ENCODE measurements around the gene PRR30.

GRCh38 chr2:27127883-27128667, 11.1 kb downstream of the PRR30 start:
- TF ChIP-seq, protein P1, sequence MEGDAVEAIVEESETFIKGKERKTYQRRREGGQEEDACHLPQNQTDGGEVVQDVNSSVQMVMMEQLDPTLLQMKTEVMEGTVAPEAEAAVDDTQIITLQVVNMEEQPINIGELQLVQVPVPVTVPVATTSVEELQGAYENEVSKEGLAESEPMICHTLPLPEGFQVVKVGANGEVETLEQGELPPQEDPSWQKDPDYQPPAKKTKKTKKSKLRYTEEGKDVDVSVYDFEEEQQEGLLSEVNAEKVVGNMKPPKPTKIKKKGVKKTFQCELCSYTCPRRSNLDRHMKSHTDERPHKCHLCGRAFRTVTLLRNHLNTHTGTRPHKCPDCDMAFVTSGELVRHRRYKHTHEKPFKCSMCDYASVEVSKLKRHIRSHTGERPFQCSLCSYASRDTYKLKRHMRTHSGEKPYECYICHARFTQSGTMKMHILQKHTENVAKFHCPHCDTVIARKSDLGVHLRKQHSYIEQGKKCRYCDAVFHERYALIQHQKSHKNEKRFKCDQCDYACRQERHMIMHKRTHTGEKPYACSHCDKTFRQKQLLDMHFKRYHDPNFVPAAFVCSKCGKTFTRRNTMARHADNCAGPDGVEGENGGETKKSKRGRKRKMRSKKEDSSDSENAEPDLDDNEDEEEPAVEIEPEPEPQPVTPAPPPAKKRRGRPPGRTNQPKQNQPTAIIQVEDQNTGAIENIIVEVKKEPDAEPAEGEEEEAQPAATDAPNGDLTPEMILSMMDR (conservative IDR thresholded peaks at IDR 0.05; ENCODE audit: low read depth in 2 of 2), result no peak
- no peak for TF ChIP-seq CREB1 (CRISPR knock-in tag; IDR thresholded peaks at IDR 0.05; ENCODE audit: low read depth)
- TF ChIP-seq POLR2AphosphoS5 (IDR thresholded peaks at IDR 0.05; ENCODE audit: low read depth), result no peak; the same call in 1 of the 2 replicates
- TF ChIP-seq, protein P2, sequence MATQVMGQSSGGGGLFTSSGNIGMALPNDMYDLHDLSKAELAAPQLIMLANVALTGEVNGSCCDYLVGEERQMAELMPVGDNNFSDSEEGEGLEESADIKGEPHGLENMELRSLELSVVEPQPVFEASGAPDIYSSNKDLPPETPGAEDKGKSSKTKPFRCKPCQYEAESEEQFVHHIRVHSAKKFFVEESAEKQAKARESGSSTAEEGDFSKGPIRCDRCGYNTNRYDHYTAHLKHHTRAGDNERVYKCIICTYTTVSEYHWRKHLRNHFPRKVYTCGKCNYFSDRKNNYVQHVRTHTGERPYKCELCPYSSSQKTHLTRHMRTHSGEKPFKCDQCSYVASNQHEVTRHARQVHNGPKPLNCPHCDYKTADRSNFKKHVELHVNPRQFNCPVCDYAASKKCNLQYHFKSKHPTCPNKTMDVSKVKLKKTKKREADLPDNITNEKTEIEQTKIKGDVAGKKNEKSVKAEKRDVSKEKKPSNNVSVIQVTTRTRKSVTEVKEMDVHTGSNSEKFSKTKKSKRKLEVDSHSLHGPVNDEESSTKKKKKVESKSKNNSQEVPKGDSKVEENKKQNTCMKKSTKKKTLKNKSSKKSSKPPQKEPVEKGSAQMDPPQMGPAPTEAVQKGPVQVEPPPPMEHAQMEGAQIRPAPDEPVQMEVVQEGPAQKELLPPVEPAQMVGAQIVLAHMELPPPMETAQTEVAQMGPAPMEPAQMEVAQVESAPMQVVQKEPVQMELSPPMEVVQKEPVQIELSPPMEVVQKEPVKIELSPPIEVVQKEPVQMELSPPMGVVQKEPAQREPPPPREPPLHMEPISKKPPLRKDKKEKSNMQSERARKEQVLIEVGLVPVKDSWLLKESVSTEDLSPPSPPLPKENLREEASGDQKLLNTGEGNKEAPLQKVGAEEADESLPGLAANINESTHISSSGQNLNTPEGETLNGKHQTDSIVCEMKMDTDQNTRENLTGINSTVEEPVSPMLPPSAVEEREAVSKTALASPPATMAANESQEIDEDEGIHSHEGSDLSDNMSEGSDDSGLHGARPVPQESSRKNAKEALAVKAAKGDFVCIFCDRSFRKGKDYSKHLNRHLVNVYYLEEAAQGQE (IDR thresholded peaks at IDR 0.05; ENCODE audit: unreplicated experiment), result no peak
- TF ChIP-seq EZH2 (IDR thresholded peaks at IDR 0.05; ENCODE audit: low read depth, unreplicated experiment), result no peak
- TF ChIP-seq NANOG (IDR thresholded peaks at IDR 0.05; ENCODE audit: borderline replicate concordance), result no peak
- TF ChIP-seq EZH2phosphoT487 (IDR thresholded peaks at IDR 0.05; ENCODE audit: unreplicated experiment), result no peak
- TF ChIP-seq JUNB (IDR thresholded peaks at IDR 0.05; ENCODE audit: unreplicated experiment), result no peak
- TF ChIP-seq STAT1 (IDR thresholded peaks at IDR 0.05; ENCODE audit: unreplicated experiment), result no peak
- TF ChIP-seq, protein P3, sequence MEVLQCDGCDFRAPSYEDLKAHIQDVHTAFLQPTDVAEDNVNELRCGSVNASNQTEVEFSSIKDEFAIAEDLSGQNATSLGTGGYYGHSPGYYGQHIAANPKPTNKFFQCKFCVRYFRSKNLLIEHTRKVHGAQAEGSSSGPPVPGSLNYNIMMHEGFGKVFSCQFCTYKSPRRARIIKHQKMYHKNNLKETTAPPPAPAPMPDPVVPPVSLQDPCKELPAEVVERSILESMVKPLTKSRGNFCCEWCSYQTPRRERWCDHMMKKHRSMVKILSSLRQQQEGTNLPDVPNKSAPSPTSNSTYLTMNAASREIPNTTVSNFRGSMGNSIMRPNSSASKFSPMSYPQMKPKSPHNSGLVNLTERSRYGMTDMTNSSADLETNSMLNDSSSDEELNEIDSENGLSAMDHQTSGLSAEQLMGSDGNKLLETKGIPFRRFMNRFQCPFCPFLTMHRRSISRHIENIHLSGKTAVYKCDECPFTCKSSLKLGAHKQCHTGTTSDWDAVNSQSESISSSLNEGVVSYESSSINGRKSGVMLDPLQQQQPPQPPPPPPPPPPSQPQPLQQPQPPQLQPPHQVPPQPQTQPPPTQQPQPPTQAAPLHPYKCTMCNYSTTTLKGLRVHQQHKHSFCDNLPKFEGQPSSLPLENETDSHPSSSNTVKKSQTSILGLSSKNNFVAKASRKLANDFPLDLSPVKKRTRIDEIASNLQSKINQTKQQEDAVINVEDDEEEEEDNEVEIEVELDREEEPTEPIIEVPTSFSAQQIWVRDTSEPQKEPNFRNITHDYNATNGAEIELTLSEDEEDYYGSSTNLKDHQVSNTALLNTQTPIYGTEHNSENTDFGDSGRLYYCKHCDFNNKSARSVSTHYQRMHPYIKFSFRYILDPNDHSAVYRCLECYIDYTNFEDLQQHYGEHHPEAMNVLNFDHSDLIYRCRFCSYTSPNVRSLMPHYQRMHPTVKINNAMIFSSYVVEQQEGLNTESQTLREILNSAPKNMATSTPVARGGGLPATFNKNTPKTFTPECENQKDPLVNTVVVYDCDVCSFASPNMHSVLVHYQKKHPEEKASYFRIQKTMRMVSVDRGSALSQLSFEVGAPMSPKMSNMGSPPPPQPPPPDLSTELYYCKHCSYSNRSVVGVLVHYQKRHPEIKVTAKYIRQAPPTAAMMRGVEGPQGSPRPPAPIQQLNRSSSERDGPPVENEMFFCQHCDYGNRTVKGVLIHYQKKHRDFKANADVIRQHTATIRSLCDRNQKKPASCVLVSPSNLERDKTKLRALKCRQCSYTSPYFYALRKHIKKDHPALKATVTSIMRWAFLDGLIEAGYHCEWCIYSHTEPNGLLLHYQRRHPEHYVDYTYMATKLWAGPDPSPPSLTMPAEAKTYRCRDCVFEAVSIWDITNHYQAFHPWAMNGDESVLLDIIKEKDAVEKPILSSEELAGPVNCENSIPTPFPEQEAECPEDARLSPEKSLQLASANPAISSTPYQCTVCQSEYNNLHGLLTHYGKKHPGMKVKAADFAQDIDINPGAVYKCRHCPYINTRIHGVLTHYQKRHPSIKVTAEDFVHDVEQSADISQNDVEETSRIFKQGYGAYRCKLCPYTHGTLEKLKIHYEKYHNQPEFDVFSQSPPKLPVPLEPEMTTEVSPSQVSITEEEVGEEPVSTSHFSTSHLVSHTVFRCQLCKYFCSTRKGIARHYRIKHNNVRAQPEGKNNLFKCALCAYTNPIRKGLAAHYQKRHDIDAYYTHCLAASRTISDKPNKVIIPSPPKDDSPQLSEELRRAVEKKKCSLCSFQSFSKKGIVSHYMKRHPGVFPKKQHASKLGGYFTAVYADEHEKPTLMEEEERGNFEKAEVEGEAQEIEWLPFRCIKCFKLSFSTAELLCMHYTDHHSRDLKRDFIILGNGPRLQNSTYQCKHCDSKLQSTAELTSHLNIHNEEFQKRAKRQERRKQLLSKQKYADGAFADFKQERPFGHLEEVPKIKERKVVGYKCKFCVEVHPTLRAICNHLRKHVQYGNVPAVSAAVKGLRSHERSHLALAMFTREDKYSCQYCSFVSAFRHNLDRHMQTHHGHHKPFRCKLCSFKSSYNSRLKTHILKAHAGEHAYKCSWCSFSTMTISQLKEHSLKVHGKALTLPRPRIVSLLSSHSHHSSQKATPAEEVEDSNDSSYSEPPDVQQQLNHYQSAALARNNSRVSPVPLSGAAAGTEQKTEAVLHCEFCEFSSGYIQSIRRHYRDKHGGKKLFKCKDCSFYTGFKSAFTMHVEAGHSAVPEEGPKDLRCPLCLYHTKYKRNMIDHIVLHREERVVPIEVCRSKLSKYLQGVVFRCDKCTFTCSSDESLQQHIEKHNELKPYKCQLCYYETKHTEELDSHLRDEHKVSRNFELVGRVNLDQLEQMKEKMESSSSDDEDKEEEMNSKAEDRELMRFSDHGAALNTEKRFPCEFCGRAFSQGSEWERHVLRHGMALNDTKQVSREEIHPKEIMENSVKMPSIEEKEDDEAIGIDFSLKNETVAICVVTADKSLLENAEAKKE (CRISPR knock-in tag; IDR thresholded peaks at IDR 0.05), result no peak
